T-helper 2 cell treated with Interferon-gamma antibody and Interleukin-4, amounts not matched to agents 5 μg/mL and 100 μg/mL, for 36 hours (primary cell): ENCODE measurements around the gene SNX33.

Source experiments
- DNase-seq: peaks from one replicate; pipeline ENCODE4 v3.0.0; 2021; ENCODE audit warnings: low spot score
- H3K27ac Mint-ChIP-seq: one replicate; pipeline ENCODE4 v1.8.0; 2021; ENCODE audit warnings: mild to moderate bottlenecking, mixed read lengths
- H3K27me3 Mint-ChIP-seq: one replicate; pipeline ENCODE4 v1.8.0; 2021; ENCODE audit warnings: low read depth, mixed read lengths
- H3K36me3 Mint-ChIP-seq: one replicate; pipeline ENCODE4 v1.8.0; 2021; ENCODE audit warnings: low read depth, mixed read lengths
- H3K4me1 Mint-ChIP-seq: one replicate; pipeline ENCODE4 v1.8.0; 2021; ENCODE audit warnings: low read depth, mixed read lengths
- H3K4me3 Mint-ChIP-seq: one replicate; pipeline ENCODE4 v1.8.0; 2022; ENCODE audit warnings: mild to moderate bottlenecking, moderate library complexity, mixed read lengths
- H3K9me3 Mint-ChIP-seq: one replicate; pipeline ENCODE4 v1.8.0; 2021; ENCODE audit warnings: mixed read lengths

SNX33 gene

GRCh38 chr15:75636026-75636425 is 11.7 kb upstream of the SNX33 start:
- H3K27ac Mint-ChIP-seq = peak overlapping the region; percentile 36
- no peak overlapping the region for H3K4me3 Mint-ChIP-seq
- H3K4me1 Mint-ChIP-seq = peaks cover 26% of the 10 kb centered on the region
- peaks cover 23% of the 10 kb centered on the region for H3K36me3 Mint-ChIP-seq
- no peaks in the 10 kb centered on the region for H3K9me3 Mint-ChIP-seq
- DNase-seq = no peak
- no peaks in the 10 kb centered on the region for H3K27me3 Mint-ChIP-seq

GRCh38 chr15:75637245-75638009 is 10.3 kb upstream of the SNX33 start:
- Mint-ChIP-seq H3K36me3 (peaks cover 23% of the 10 kb centered on the region), H3K4me1 (peaks cover 27% of the 10 kb centered on the region), H3K4me3 (peak overlapping the region; percentile 90), H3K27me3 (no peaks in the 10 kb centered on the region), H3K9me3 (no peaks in the 10 kb centered on the region), H3K27ac (no peak overlapping the region)
- no peak for DNase-seq

GRCh38 chr15:75639191-75639708 is 8.5 kb upstream of the SNX33 start:
- Mint-ChIP-seq H3K27me3 (no peaks in the 10 kb centered on the region), H3K4me3 (peak overlapping the region; percentile 90), H3K4me1 (peaks cover 27% of the 10 kb centered on the region), H3K9me3 (no peaks in the 10 kb centered on the region), H3K36me3 (peaks cover 23% of the 10 kb centered on the region), H3K27ac (peak overlapping the region; percentile 89)
- DNase-seq = no peak

- Mint-ChIP-seq H3K36me3 (peaks cover 23% of the 10 kb centered on the region), H3K27me3 (no peaks in the 10 kb centered on the region), H3K27ac (peak within 1 kb of the TSS; percentile 89), H3K9me3 (no peaks in the 10 kb centered on the region), H3K4me1 (peaks cover 27% of the 10 kb centered on the region), H3K4me3 (peak within 1 kb of the TSS; percentile 90)
- DNase-seq = peak; percentile 95
Observed at GRCh38 chr15:75639709-75640482, 7.8 kb upstream of the SNX33 start, which contains the start of gene IMP3. Gene IMP3, minus strand, starts transcription at chr15:75640224. Its CDS starts 56 bp downstream, at chr15:75640168.

- H3K4me3 Mint-ChIP-seq = peak overlapping the region; percentile 90
- H3K27ac Mint-ChIP-seq = peak overlapping the region; percentile 89
- no peaks in the 10 kb centered on the region for H3K27me3 Mint-ChIP-seq
Observed at GRCh38 chr15:75640483-75641178, 7.1 kb upstream of the SNX33 start.

GRCh38 chr15:75641179-75641503 is 6.6 kb upstream of the SNX33 start:
- H3K27ac Mint-ChIP-seq = peak overlapping the region; percentile 89
- no peaks in the 10 kb centered on the region for H3K27me3 Mint-ChIP-seq
- peaks cover 23% of the 10 kb centered on the region for H3K36me3 Mint-ChIP-seq
- peak overlapping the region; percentile 90 for H3K4me3 Mint-ChIP-seq
- H3K9me3 Mint-ChIP-seq = no peaks in the 10 kb centered on the region
- DNase-seq = no peak
- H3K4me1 Mint-ChIP-seq = peaks cover 25% of the 10 kb centered on the region

More at GRCh38 chr15:75640483-75641178, 7.1 kb upstream of the SNX33 start:
- peak; percentile 58 for DNase-seq
- peaks cover 23% of the 10 kb centered on the region for H3K36me3 Mint-ChIP-seq
- H3K4me1 Mint-ChIP-seq = peaks cover 27% of the 10 kb centered on the region
- H3K9me3 Mint-ChIP-seq = no peaks in the 10 kb centered on the region

GRCh38 chr15:75641603-75642002 is 6.1 kb upstream of the SNX33 start:
- Mint-ChIP-seq H3K27me3 (peaks cover 1% of the 10 kb centered on the region), H3K4me3 (no peak overlapping the region), H3K9me3 (no peaks in the 10 kb centered on the region), H3K36me3 (peaks cover 23% of the 10 kb centered on the region), H3K27ac (no peak overlapping the region), H3K4me1 (peaks cover 23% of the 10 kb centered on the region)
- DNase-seq = no peak

- Mint-ChIP-seq H3K9me3 (no peaks in the 10 kb centered on the region), H3K4me3 (no peak overlapping the region), H3K27ac (no peak overlapping the region), H3K36me3 (peaks cover 2% of the 10 kb centered on the region), H3K4me1 (peaks cover 9% of the 10 kb centered on the region), H3K27me3 (peaks cover 12% of the 10 kb centered on the region)
- no peak for DNase-seq
Observed at GRCh38 chr15:75644376-75644775, 3.3 kb upstream of the SNX33 start.

- Mint-ChIP-seq H3K36me3 (no peaks in the 10 kb centered on the region), H3K27ac (peak overlapping the region; percentile 19), H3K9me3 (no peaks in the 10 kb centered on the region), H3K4me3 (peak overlapping the region; percentile 84), H3K4me1 (peaks cover 12% of the 10 kb centered on the region), H3K27me3 (peaks cover 12% of the 10 kb centered on the region)
- no peak for DNase-seq
Observed at GRCh38 chr15:75646112-75646943, 1.4 kb upstream of the SNX33 start.

GRCh38 chr15:75646944-75647364 is 758 bp upstream of the SNX33 start:
- Mint-ChIP-seq H3K4me1 (peaks cover 18% of the 10 kb centered on the region), H3K9me3 (no peaks in the 10 kb centered on the region), H3K27me3 (peaks cover 12% of the 10 kb centered on the region), H3K27ac (peak overlapping the region; percentile 54), H3K4me3 (peak overlapping the region; percentile 84), H3K36me3 (no peaks in the 10 kb centered on the region)
- no peak for DNase-seq

GRCh38 chr15:75648156-75649000 is 666 bp downstream of the SNX33 start:
- no peaks in the 10 kb centered on the region for H3K9me3 Mint-ChIP-seq
- peak overlapping the region; percentile 72 for H3K4me3 Mint-ChIP-seq

GRCh38 chr15:75649045-75649761 is 1.5 kb downstream of the SNX33 start:
- no peak for DNase-seq
- Mint-ChIP-seq H3K4me1 (peaks cover 19% of the 10 kb centered on the region), H3K36me3 (no peaks in the 10 kb centered on the region), H3K9me3 (no peaks in the 10 kb centered on the region), H3K27me3 (peaks cover 12% of the 10 kb centered on the region), H3K4me3 (peak overlapping the region; percentile 72), H3K27ac (no peak overlapping the region)

More at GRCh38 chr15:75648156-75649000, 666 bp downstream of the SNX33 start:
- Mint-ChIP-seq H3K36me3 (no peaks in the 10 kb centered on the region), H3K4me1 (peaks cover 19% of the 10 kb centered on the region), H3K27ac (no peak overlapping the region), H3K27me3 (peaks cover 12% of the 10 kb centered on the region)
- DNase-seq = no peak
